ENCODE results near the gene C1QB.

DNA sequence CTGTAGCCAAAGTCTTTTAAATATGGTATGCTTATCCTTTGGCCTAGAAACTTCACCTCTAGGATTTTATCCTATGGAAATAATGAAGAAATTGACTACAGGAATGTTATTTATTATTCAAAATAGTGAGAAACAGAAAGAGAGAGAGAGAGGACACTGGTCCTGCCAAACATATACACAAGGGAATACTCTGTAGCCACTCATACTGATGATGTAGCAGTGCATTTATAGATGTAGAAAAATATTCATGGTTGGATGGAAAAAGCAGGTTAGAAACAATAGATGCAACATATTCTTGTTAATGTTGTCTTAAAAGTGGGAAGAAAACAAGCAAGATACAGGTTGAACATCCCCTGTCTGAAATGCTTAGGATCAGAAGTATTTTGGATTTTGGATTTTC lies 35.4 kb downstream of the C1QB start:
- TF ChIP-seq POLR2A (IDR thresholded peaks at IDR 0.05), result no peak
- TF ChIP-seq, protein P1, sequence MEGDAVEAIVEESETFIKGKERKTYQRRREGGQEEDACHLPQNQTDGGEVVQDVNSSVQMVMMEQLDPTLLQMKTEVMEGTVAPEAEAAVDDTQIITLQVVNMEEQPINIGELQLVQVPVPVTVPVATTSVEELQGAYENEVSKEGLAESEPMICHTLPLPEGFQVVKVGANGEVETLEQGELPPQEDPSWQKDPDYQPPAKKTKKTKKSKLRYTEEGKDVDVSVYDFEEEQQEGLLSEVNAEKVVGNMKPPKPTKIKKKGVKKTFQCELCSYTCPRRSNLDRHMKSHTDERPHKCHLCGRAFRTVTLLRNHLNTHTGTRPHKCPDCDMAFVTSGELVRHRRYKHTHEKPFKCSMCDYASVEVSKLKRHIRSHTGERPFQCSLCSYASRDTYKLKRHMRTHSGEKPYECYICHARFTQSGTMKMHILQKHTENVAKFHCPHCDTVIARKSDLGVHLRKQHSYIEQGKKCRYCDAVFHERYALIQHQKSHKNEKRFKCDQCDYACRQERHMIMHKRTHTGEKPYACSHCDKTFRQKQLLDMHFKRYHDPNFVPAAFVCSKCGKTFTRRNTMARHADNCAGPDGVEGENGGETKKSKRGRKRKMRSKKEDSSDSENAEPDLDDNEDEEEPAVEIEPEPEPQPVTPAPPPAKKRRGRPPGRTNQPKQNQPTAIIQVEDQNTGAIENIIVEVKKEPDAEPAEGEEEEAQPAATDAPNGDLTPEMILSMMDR (IDR thresholded peaks at IDR 0.05 in 8 of 11, conservative IDR thresholded peaks at IDR 0.05 in 3 of 11), result no peak
